22Rv1 (cell line): ENCODE data around the gene NUTM2E.
"Not testable (repeated sequence)": the region's sequence is repeated elsewhere in the genome, so short reads cannot be mapped to it uniquely, and the experiment has no call there.

Experiments
- ZFX ChIP-seq: fragments of 450-650 bp; IDR thresholded peaks from 2 replicates; pipeline ENCODE4 v1.6.1; 2017; ENCODE audit warnings: antibody characterized with exemption, borderline replicate concordance
- TF ChIP-seq, protein P1 (sequence below): fragments of 450-650 bp; IDR thresholded peaks from 2 replicates; pipeline ENCODE4 v1.5.1; 2017; ENCODE audit warnings: mild to moderate bottlenecking

DNA sequence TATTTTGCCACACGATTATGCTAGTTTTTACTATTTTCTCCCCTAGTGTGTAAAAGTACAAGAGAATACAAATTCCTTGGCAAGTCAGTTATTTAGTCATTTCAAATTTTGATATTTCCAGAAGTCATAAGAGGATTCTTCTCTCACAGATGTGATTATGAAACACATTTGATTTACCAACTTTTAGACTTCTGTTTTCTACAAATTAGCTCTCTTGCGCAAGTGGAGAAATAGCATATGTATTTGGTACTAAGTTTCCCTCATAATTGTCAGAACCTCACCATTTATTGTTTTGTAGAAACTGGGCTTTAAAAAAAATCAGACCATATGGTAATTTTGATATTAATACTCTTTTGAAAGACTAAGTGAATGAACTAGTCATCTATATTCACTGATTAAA is 9.4 kb downstream of the NUTM2E start:
- TF ChIP-seq, protein P1, sequence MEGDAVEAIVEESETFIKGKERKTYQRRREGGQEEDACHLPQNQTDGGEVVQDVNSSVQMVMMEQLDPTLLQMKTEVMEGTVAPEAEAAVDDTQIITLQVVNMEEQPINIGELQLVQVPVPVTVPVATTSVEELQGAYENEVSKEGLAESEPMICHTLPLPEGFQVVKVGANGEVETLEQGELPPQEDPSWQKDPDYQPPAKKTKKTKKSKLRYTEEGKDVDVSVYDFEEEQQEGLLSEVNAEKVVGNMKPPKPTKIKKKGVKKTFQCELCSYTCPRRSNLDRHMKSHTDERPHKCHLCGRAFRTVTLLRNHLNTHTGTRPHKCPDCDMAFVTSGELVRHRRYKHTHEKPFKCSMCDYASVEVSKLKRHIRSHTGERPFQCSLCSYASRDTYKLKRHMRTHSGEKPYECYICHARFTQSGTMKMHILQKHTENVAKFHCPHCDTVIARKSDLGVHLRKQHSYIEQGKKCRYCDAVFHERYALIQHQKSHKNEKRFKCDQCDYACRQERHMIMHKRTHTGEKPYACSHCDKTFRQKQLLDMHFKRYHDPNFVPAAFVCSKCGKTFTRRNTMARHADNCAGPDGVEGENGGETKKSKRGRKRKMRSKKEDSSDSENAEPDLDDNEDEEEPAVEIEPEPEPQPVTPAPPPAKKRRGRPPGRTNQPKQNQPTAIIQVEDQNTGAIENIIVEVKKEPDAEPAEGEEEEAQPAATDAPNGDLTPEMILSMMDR: not testable (repeated sequence)
- not testable (repeated sequence) for TF ChIP-seq ZFX
